Hair follicle dermal papilla cell (primary cell): ENCODE results near the gene HNRNPA1. TPM values are rescaled to one million over a fixed set of nuclear protein-coding genes. Genes with fewer than 3 reads are reported as not detected.

ENCODE experiments used
- small RNA-seq: library from RNA; depleted of rRNA; stranded (forward); fragments of <200 nt; gene quantifications from one replicate; pipeline ENCODE3, GENCODE V24; 2012
- total RNA-seq: library from RNA; depleted of rRNA; stranded (reverse); fragments of >200 nt; gene quantifications from 2 replicates; pipeline ENCODE4 v1.2.3, GENCODE V29; 2012

The HNRNPA1 gene
- total RNA-seq, result 264 and 434 TPM in 2 replicates

GRCh38 chr12:54280468-54281260 is at the start of gene HNRNPA1:
Gene HNRNPA1 (plus strand): TSS chr12:54280726. CDS start chr12:54280808, 82 bp downstream.

DNA sequence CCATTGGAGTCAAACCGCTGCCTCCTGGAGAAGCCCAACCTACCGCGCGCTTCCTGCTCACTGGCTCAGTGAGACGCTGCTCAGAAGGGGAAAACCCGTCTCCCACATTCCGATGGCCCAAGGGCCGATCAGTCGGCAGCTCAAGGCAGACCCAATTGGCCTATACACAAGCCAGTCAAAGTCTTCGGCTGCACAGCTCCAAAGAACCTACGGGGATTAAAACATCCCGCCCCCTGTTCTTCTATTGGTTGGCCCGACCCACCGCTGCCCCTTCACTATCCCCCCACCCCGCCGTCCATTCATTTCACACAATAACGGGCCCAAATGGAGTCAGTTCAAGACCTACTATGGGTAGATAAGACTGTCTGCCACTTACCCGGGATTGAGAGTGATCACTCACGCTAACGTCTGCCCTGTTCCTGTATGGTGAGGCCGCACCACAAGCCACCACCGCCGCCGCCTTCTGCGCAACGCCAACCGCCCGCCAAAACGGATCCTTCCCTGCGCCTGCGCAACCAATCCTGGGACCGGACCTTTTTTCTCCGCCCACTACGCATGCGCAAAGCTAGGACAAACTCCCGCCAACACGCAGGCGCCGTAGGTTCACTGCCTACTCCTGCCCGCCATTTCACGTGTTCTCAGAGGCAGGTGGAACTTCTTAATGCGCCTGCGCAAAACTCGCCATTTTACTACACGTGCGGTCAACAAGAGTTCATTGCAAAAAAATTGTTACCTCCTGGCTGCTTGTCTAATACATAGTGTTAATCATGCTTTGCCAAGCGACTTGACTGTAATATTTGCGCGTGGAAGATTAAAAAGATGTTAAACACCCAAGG is 676 bp upstream of the HNRNPA1 start, which contains the start of gene CBX5:
Gene CBX5 (minus strand): TSS at position 491 of the 836 bp plus-strand sequence. CDS start 22,472 bp downstream, outside the sequence.

GRCh38 chr12:54300732-54301427 is 20.4 kb downstream of the HNRNPA1 start, which contains the start of gene NFE2:
Gene NFE2 (minus strand): TSS chr12:54301015. CDS start chr12:54295248, 5,767 bp downstream.

DNA sequence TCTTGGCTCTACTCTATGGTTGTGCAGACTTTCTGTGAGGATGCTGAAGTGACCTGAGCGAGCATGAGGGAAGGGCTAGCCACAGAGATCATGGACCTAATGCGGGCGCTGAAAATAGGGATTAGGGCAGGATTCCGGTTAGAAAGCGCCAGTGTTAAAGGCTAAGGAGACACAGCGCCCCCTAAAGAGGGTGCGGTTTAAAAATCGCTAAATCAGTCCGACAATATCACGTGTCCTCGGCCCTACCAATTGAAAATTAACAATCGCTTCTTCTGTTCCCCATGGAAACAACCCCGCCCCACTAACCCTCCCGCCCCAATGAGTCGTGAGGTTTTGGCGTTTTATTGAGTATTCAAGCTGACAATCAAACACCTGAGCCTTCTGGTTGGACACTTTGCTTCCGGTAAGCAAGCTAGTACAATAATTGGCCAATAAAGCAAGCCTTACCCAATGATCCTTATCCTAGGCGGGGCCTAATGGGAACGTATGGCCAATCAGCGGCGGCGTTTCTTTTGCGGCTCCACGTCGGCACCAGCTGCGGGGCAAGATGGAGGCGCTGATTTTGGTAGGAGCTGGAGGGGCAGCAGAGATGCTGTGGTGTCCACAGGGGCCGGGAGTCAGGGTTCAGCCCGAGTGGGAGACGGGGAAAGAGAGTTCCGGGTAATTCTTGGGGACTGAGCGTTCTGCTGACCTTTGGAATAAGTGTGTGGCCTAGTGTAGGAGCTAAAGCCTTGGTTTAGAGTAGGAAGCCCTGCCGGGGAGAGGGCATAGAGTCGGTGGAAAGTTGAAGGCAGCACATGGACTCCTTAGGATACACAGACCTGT is 44.3 kb downstream of the HNRNPA1 start, which contains the start of gene COPZ1:
Gene COPZ1 (plus strand): TSS at position 515 of the 825 bp plus-strand sequence. CDS start 33 bp downstream, at position 548.

Small RNA genes within 50 kb of the gene (small RNA-seq; reads per million reads assigned to genes)
- gene RN7SL390P (not detected), gene RNU6-950P (not detected)

Other genes starting within 250 kb of the HNRNPA1 start
- 0.12 TPM in 1 of 2 replicates, not detected in the other for gene HOXC5, start 247.7 kb upstream of the HNRNPA1 start, total RNA-seq
- gene HOXC4, start 226.9 kb upstream of the HNRNPA1 start, total RNA-seq, result 0.16 and 0.24 TPM in 2 replicates
- gene SMUG1, start 91.7 kb upstream of the HNRNPA1 start, total RNA-seq, result 19.6 and 25.0 TPM in 2 replicates
- 45.5 and 57.4 TPM in 2 replicates for gene CBX5, start 604 bp upstream of the HNRNPA1 start, total RNA-seq
- gene NFE2, start 20.3 kb downstream of the HNRNPA1 start, total RNA-seq, result 0.61 and 0.65 TPM in 2 replicates
- gene COPZ1, start 44.4 kb downstream of the HNRNPA1 start, total RNA-seq, result 111 and 119 TPM in 2 replicates
- 0.12 and 0.16 TPM in 2 replicates for gene GPR84, start 83.8 kb downstream of the HNRNPA1 start, total RNA-seq
- gene ZNF385A, start 104.0 kb downstream of the HNRNPA1 start, total RNA-seq, result 1.3 and 3.4 TPM in 2 replicates
- 326 and 330 TPM in 2 replicates for gene ITGA5, start 138.5 kb downstream of the HNRNPA1 start, total RNA-seq
- gene GTSF1, start 192.9 kb downstream of the HNRNPA1 start, total RNA-seq, result not detected in 2 replicates
- not detected in 2 replicates for gene NCKAP1L, start 217.0 kb downstream of the HNRNPA1 start, total RNA-seq